Stimulated activated CD8-positive, alpha-beta memory T cell treated with anti-CD3 and anti-CD28 coated beads, Interleukin-12 subunit alpha, Interleukin-12 subunit beta, amount 100 ng/mL, for 24 hours (primary cell): ENCODE data around the gene GRIP2.

ENCODE experiments used
- DNase-seq: peaks from one replicate; pipeline ENCODE4 v3.0.0-alpha.2; 2020; ENCODE audit errors: extremely low read depth

Gene GRIP2

DNA sequence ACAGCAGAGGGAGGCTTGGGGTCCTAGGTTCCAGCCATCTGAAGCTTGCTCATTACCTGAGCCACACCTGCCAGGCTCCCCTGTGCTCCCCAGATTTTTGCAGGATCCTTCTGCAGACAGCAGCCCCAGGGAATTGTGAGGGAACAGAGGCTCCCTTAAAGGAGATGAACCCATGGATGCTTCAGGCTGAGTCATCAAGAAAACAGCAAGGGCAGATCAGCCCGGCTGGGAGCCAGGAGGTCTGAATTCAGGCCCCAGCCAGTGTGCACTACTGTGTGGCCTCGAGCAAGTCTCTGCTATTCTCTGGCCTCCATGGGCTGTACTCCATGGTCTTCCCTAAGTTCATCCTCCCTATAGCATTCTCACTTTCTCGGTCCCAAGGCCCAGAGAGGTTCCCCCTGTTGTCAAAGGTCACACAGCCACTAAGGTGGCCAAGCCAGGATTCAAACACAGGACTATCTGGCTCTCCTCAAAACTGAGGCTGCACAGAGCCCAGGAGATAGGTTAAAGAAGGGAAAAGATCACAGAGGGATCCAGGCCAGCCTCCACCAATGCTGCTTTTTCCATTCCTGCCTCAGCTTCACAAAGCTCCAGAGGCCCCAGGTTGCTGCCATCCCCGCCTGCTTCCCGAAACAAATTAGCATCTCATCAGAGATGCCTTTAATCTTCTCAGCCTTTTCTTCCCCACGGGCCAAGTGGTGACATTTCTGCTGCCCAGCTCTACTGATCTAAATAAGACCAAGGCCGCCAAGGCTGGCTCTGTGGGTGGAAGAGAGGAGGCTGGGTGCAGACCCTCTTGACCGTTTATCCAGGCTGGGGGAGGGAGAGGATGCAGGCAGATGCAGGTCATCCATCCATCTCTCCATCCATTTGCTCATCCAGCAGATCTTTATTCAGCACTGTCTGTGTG lies 21.2 kb upstream of the GRIP2 start:
- no peak for DNase-seq

DNA sequence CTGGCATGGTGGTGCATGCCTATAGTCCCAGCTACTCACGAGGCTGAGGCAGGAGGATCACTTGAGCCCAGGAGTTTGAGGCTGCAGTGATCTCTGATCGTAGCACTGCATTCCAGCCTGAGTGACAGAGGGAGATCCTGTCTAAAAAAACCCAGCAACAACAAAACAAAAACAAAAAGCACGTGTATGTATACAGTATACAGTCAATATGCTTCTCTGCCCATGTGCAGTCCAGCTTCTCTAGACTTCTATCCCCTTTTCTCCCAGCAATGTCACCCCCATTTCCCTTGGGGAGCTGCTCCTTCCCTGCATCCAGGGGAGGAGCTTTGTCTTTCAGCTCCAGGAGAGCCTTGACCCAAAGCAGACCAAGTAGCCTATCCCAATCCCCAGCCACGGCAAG lies 20.0 kb upstream of the GRIP2 start:
- no peak for DNase-seq

DNA sequence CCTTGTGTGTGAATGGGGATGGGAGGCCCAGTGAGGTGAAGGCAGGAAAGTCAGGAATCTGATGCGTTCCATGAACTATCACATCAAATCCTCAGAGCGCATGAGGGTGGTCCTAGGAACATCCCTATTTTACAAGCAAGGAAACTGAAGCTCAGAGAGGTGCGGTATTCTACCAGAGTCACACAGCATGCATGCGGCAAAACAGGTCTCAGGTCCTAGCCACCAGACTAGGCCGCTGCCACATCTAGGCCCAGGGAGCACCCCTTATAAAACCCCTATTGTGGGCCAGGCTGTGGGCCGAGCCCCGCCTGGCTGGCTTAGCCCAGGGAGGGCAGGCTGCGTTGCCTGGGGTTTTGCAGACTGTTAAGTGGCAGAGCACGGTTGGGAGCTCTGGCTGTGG lies 17.9 kb upstream of the GRIP2 start:
- DNase-seq = no peak

DNA sequence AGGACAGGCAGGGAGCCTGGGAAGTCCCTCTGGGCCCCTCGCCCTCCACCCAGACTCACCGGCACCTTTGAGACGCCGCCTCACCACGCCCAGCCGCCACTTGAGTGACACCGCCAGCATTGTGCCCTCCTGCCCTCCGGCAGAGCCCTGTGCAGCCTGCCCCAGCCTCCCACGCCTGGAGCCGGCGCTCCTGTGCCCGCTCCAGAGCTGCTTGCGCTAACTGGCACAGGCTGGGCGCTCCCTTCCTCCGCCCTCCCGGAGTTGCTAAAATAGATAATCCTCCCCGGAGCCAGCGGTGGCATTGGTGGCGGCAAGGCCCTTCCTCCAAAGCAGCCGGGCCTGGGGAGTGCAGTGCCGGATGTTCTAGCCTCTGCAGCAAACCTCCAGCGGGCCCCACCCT lies 15.7 kb upstream of the GRIP2 start:
- no peak for DNase-seq

DNA sequence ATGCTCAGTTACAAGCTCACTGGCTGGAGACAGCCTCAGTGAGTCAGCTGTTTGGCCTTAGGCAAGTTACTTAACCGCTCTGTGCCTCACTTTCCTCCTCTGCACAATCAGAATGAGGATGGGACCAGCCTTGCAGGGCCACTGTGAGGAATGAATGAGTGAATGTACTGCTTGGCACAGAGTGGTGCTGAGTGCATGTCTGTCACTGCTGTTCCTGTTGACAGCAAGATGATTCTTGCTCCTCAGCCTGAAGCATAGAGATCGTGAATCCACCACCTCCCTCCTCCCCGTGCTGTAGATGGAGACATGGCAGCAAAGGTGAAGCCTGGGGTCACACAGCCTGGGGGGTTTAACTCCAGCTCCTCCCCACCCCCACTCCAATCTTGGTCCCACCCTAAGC lies 14.6 kb upstream of the GRIP2 start:
- no peak for DNase-seq

DNA sequence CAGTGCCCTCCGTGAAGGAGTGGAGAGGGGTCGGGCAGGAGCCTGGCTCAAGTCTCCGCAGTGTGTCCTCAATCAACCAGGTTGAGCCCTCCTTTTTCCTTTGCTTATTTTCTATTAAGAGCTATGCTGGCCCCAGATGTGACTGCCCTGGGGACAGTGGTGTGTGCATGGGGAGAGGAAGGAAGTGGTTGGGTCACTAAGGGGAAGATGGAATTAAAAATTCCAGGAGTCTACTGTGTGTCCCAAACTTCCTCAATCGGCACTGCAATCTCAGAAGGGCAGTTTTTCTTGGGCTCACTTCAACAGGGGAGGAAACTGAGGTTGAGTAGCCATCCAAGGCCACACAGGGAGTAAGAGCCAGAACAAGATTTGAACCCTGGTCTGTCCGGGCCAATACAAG lies 13.7 kb upstream of the GRIP2 start:
- DNase-seq = no peak

DNA sequence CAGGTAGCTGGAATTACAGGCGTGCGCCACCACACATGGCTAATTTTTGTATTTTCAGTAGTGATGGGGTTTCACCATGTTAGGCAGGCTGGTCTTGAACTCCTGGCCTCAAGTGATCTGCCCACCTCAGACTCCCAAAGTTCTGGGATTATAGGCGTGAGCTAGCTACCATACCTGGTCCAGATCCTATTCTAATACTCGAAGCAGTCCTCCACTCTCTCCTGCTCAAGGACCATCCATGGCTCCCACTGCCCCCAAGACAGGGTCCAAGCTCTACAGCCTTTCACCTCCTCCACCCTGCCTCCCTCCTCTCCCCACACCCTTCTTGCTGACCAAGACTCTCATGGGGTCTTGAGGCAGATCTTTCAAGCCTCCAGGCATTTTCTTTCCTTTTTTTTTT lies 12.6 kb upstream of the GRIP2 start:
- no peak for DNase-seq

DNA sequence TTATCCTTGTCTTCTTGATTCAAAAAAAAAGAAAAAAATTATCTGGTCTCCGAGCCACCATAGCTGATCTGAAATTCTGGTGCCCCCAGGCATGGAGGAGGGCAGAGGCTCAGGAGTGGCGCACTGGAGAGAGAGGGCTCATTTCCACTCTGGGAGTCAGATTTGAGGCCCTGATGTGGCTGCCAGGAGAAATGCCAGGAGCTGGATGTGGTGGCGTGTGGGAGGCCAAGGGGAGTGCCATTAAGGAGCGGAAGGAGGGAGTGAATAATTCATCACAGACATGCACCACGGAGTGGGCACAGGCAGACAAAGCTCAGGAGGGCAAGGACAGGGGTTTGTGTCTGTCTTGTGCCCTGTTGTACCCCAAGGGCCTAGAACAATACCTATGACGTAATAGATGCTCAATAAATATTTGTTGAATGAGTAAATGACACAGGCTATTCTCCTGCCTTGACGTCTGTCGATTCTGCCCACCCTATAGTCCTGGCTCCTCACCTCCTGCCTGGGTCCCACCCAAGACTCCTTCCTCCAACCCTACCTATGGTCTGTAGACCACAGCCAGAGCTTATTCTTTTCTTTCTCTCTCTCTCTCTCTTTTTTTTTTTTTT lies 12.0 kb upstream of the GRIP2 start:
- no peak for DNase-seq

DNA sequence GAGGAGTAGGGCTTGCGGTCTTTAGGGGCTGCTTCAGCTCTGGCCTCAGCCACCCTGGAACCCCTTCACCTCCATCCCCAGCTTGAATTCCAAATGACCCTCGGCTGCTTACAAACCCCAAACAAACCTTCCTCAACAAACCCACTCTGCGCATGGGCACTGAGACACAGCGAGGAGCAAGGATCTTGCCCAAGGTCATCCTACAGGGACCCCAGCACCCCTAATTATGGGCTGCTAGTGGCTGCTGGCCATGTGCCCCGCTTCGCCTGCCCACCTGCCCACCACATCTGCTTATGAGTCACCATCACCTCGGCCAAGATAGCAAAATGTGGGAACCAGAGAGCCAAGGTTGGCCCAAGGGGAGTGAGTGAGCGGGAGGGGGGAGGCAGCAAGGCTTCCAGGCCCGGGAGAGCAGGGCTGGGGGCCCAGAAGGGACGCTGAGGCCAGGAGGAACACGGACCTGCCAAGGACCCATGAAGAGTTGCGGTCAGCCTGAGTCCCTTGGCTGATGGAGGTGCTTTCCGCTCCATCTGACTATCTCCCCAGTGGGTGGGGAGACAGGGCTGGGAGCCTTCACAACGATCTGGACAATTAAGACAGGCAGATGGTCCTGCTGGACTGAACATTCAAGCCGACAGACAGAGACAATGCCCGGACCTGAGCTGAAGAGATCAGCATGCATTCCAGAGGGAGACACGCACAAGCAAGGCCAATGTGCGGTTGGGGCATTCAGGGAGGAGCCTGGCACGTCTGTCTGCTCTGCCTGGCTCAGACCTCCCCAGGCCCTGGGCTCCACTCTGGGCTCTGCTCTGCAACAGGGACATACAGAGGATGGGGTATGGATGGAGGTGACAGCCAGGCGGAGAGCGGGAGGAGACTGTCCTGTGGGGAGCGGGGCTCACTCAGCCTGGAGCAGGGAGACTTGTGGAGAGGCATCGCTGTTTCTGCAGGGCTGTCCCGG lies 10.8 kb upstream of the GRIP2 start:
- no peak for DNase-seq

DNA sequence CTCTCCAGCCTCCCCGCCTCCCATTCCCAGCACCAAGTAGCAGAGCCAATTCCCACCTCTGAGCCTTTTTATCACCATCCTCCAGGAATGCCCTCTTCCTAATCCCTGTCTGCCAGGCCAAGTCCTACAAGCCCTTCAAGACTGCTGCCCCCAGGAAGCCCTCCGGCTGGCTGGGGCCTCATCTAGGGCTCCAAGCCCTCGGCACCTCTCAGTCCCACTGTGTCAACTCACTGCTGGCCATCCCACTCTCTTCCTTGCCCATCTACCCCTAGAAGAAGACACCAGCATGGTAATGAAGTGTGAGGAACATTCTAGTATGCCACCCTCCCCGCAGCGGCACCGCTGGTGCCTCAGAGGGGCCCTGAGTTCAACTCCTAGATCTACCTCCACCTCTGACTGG lies 10.0 kb upstream of the GRIP2 start:
- DNase-seq = no peak

DNA sequence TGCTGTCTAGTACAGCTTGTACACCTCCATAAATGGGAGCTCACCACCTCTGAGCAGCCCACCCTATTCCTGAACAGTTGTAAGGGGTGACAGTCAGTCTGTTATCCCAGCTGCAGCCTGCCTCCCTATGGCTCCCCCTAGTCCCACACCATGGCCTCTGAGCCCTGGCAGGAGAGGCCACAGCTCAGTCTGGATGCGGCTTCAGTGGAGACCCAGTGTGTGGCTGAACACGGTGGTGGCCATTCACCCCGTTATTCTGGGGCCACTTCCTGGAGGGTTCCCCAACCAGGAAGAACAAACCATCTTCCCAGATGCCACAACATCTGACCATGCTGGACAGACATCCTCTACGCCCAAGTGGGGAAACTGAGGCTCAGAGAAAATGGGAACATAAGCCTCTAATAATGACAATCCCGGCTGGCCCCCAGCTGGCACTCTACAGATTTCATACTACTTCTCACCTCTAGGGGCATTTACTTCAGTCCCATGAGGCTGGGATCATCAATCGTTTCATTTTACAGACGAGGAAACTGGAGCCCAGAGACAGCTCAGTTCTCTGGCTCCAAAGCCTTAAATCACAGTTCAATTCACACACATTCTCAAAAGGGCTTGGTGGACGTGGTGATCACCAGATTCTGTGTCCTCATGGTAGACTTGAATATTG lies 9.2 kb upstream of the GRIP2 start:
- DNase-seq = no peak

DNA sequence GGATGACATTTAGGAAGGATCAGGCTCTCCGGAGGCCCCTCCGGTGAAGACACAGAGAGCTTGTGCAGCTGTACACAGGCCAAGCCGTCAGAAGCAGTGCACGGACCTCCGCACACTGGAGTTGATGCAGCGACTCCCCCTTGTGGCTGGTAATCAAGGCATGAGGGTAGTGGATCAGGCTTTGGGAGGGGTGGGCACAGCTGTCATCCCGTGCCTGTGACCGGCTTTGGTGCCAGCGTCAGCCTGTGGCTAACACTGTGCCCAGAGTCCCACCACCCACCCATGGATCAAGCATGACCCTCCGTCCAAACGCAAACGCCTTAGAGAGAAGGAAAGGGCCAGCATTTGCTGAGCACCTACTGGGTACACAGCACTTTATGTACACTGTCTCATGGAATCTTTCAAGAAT lies 8.2 kb upstream of the GRIP2 start:
- peak; percentile 11 for DNase-seq

DNA sequence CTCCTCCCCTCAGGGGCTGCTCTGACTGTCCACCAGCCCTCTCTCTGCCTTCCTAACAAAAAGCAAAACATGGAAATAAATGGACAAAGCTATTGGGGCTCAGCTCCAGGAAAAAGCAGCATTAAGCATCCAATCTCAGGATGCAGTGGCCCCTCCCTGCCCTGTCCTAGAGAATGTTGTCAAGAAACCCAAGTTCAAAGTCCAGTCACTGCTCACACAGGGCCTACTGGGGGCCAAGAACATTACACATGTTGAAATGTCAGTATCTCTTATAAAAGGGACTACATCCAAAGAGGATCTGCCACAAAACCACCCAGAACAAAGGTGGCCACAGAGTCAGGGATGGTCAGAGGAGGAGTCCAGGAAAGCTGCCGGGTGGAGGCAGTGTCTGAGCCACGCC lies 7.6 kb upstream of the GRIP2 start:
- no peak for DNase-seq

DNA sequence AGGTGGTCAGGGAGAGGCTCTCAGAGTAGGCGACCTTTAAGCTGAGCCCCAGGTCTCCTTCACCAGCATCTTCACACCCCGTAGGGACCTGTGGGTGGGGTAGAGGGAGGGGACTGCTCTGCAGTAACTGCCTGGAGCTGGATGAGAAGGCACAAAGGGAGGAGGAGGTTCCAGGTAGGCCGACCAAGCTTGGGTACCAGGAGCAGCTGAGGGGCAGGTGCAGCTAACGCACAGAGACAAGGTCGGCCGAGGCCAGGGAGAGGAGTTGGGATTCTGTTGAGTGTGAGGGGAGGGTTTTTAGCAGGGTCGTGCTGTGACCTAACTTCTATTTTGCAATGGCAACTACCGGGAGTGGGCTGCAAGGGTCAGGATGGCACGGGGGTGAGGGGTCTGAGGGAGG lies 5.9 kb upstream of the GRIP2 start:
- DNase-seq = no peak

DNA sequence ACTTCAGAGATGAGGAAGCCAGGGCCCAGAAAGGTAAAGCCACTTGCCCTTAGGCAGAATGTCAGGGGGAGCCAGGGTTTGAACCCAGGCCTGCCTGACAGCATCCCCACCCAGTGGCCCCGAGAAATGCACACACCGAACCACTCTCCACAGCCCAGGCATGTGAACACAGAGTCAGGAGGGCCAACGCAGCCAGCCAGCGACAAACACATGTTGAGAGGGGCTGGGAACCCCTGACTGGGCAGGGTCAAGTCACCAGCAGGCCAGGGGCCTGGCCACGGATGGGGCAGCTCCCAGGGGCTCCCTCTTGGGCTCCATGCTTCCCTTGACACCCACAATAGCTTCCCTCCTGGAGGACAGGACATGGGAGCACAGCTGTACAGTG lies 5.1 kb upstream of the GRIP2 start:
- no peak for DNase-seq

DNA sequence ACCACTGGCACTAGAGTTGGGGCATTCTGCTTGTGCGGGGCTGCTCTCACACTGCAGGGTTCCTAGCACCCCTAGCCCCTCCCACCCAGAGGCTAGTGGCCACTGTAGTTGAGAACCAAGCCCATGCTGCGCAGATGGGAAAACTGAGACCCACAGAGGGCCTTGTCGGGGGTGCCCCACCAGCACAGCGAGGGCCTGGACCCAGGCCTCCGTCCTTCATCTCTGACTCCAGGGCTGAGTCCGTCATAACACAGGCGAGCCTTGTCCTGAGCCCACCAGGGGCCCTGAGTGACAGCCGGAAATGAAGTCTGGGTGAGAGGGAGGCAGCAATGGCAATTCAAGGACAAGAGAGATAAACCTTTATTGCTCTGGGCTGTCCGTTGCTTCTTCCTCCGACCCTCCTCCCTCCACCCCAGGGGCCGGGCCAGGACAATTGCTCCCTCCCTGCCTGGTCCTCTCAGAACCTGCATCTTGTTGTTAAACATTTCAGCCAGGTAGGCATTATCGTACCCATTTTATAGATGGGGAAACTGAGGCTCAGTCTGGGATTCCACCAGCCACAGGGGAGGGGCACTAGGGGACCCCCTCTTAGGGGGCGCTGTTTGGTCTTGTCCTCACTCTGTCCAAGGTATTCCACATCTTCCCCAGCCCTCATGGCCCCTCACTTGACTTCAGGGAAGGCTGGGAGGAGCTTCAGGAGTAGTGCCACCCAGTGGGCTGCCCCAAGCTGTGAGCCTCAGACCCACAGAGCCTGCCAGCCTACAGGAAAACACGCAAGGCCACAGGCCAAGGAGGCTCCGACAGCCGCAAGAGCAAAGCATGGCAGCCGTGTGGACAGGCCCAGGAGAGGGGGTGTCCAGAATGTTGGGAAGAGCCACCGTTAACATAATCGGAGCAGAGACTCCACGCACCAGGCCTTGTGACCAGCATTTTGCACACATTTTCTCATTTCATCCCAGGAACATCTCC lies 4.4 kb upstream of the GRIP2 start:
- no peak for DNase-seq

DNA sequence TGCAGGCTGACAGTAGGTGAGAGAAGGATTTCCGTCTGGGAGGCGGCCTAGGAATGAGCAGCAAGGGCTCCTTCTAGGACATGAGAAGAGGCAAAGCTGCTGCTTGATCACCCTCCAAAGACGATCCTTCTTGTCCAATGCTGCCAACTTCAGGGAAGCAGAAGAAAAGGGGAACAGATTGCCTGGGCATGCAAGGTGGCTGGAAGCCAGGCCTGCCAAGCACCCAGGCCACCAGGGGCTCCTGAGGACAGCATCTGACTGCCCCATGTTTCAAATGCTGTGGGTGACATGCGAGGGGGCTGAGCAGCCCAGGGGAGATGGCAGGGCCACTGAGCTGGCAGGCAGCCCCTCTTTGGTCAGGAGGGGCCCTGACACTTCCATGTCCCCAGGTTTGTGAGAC lies 3.3 kb upstream of the GRIP2 start:
- DNase-seq = no peak

DNA sequence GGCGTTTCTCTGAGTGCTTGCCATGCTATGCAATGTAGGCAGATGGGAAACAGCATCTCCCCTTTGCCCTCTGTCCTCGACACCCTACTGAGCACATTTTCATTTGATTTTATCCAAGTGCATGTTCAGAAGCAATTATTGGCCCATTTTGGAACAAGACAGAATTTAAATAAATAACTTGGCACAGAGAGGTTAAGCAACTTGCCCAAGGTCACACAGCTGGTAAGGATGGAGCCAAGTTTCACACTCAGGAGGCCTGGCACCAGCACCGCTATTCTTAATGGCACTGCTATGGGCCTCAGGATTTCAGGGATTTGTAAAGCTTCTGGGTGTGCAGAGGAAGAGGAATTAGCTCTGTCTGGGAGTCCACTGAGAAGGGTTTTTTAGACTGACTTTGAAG lies 2.5 kb upstream of the GRIP2 start:
- DNase-seq = no peak

DNA sequence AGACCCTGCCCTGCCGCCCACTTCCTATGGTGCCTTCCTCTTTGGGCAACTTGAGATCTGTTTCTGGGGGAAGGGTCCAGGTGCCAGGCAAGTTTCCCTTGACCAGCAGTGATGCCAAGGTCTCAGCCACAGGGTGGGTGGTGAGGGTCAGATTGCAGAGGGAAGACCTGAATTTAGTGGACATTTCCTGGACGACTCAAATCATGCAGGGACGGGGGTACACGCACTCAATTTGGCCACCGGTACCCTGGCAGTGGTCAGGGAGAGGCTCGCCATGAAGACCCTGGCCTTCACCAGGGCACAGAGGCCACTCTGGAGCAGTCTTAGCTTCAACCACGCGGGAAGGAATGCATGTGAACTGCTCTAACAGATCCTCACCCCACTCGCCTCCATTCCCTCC lies 1.5 kb upstream of the GRIP2 start:
- no peak for DNase-seq

DNA sequence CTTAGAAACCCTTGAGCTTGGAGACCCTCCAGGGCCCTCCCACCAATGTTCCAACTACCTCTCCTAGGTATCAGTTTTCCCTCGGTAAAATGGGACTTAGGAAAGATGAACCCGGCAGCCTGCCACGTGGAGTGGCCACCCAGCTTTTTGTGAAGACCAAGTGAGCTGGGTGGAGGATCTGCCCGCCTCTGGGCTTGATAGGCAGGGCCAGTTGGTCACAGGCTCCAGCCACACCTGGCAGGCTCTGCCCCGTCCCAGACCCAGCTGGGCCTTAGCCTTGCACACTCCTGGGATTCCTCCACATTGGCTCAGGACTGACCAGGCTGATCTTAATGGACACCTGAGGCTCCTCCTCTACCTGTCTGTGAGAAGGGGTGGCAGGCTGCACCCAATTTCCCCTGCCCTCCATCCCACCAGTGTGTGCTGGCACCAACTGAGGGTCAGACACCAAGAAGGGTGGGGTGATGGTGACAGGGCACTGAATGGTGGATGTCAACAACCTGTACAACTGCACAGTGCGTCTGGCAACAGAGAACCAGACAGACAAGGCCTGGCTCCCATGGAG lies 761 bp upstream of the GRIP2 start:
- no peak for DNase-seq

DNA sequence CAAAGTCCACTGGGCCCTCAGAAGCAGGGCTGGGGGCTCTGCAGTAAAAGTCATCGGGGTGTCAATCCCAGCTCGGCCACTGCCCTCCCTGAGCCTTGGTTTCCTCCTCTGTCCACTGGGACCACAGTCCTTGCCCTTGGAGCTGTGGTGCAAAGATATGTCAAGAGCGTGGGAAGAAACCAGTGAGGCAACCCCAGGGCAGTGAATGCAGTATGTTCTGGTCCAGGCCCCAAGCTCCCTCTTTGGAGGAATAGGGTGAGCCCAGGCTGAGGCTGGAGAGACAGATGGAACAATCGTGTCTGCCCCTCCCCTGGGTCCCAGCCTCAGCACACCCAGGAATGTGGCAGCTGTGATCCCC lies 779 bp downstream of the GRIP2 start:
- DNase-seq = no peak
